ENCODE results near the gene CETN2.

CETN2 gene

GRCh38 chrX:152830312-152831305 is at the start of gene CETN2, which contains the start of gene NSDHL:
Gene CETN2 (minus strand): TSS chrX:152830757. CDS start chrX:152830710, 47 bp downstream.
Gene NSDHL (plus strand): TSS chrX:152831063. CDS start chrX:152846325, 15,262 bp downstream.
- Histone ChIP-seq H3K4me1 (ENCODE audit: control insufficient read depth, insufficient read depth, low read length) (no peaks in the 10 kb centered on the region), H3K27ac (ENCODE audit: low read depth, low read length) (peak within 1 kb of the TSS; percentile 51), H3K36me3 (ENCODE audit: control insufficient read depth, insufficient read depth, low read length) (no peaks in the 10 kb centered on the region), H3K9ac (ENCODE audit: low read length) (peak within 1 kb of the TSS; percentile 59), H3K4me3 (ENCODE audit: low read length) (peak within 1 kb of the TSS; percentile 65), H3K27me3 (ENCODE audit: control insufficient read depth, insufficient read depth, low read length) (no peaks in the 10 kb centered on the region)

GRCh38 chrX:152878976-152879755 is 48.6 kb upstream of the CETN2 start:
- no peak overlapping the region for H3K27ac ChIP-seq (ENCODE audit: low read depth, low read length)
- no peak overlapping the region for H3K9ac ChIP-seq (ENCODE audit: low read length)
- no peak overlapping the region for H3K4me3 ChIP-seq (ENCODE audit: low read length)
- no peaks in the 10 kb centered on the region for H3K27me3 ChIP-seq (ENCODE audit: control insufficient read depth, insufficient read depth, low read length)
- no peaks in the 10 kb centered on the region for H3K36me3 ChIP-seq (ENCODE audit: control insufficient read depth, insufficient read depth, low read length)
- H3K4me1 ChIP-seq (ENCODE audit: control insufficient read depth, insufficient read depth, low read length): no peaks in the 10 kb centered on the region

GRCh38 chrX:152876931-152877840 is 46.6 kb upstream of the CETN2 start:
- H3K36me3 ChIP-seq (ENCODE audit: control insufficient read depth, insufficient read depth, low read length): no peaks in the 10 kb centered on the region
- H3K27ac ChIP-seq (ENCODE audit: low read depth, low read length): no peak overlapping the region
- no peak overlapping the region for H3K4me3 ChIP-seq (ENCODE audit: low read length)
- H3K4me1 ChIP-seq (ENCODE audit: control insufficient read depth, insufficient read depth, low read length): no peaks in the 10 kb centered on the region
- no peak overlapping the region for H3K9ac ChIP-seq (ENCODE audit: low read length)
- H3K27me3 ChIP-seq (ENCODE audit: control insufficient read depth, insufficient read depth, low read length): no peaks in the 10 kb centered on the region

GRCh38 chrX:152873361-152873760 is 42.8 kb upstream of the CETN2 start:
- H3K4me1 ChIP-seq (ENCODE audit: control insufficient read depth, insufficient read depth, low read length): no peaks in the 10 kb centered on the region
- no peak overlapping the region for H3K9ac ChIP-seq (ENCODE audit: low read length)
- H3K27ac ChIP-seq (ENCODE audit: low read depth, low read length): no peak overlapping the region
- peaks cover 6% of the 10 kb centered on the region for H3K36me3 ChIP-seq (ENCODE audit: control insufficient read depth, insufficient read depth, low read length)
- H3K27me3 ChIP-seq (ENCODE audit: control insufficient read depth, insufficient read depth, low read length): no peaks in the 10 kb centered on the region
- H3K4me3 ChIP-seq (ENCODE audit: low read length): no peak overlapping the region

GRCh38 chrX:152872522-152872921 is 42.0 kb upstream of the CETN2 start:
- H3K4me1 ChIP-seq (ENCODE audit: control insufficient read depth, insufficient read depth, low read length): no peaks in the 10 kb centered on the region
- H3K9ac ChIP-seq (ENCODE audit: low read length): no peak overlapping the region
- peaks cover 6% of the 10 kb centered on the region for H3K36me3 ChIP-seq (ENCODE audit: control insufficient read depth, insufficient read depth, low read length)
- no peak overlapping the region for H3K27ac ChIP-seq (ENCODE audit: low read depth, low read length)
- peaks cover 2% of the 10 kb centered on the region for H3K27me3 ChIP-seq (ENCODE audit: control insufficient read depth, insufficient read depth, low read length)
- H3K4me3 ChIP-seq (ENCODE audit: low read length): no peak overlapping the region

- H3K27me3 ChIP-seq (ENCODE audit: control insufficient read depth, insufficient read depth, low read length): peaks cover 2% of the 10 kb centered on the region
- H3K9ac ChIP-seq (ENCODE audit: low read length): no peak overlapping the region
- H3K4me3 ChIP-seq (ENCODE audit: low read length): no peak overlapping the region
- H3K4me1 ChIP-seq (ENCODE audit: control insufficient read depth, insufficient read depth, low read length): no peaks in the 10 kb centered on the region
- H3K36me3 ChIP-seq (ENCODE audit: control insufficient read depth, insufficient read depth, low read length): peaks cover 6% of the 10 kb centered on the region
- no peak overlapping the region for H3K27ac ChIP-seq (ENCODE audit: low read depth, low read length)
Measured at GRCh38 chrX:152871260-152871659, 40.7 kb upstream of the CETN2 start.

GRCh38 chrX:152869972-152870371 is 39.4 kb upstream of the CETN2 start:
- H3K36me3 ChIP-seq (ENCODE audit: control insufficient read depth, insufficient read depth, low read length): peaks cover 6% of the 10 kb centered on the region
- no peaks in the 10 kb centered on the region for H3K4me1 ChIP-seq (ENCODE audit: control insufficient read depth, insufficient read depth, low read length)
- peaks cover 2% of the 10 kb centered on the region for H3K27me3 ChIP-seq (ENCODE audit: control insufficient read depth, insufficient read depth, low read length)
- no peak overlapping the region for H3K4me3 ChIP-seq (ENCODE audit: low read length)
- no peak overlapping the region for H3K27ac ChIP-seq (ENCODE audit: low read depth, low read length)
- no peak overlapping the region for H3K9ac ChIP-seq (ENCODE audit: low read length)

GRCh38 chrX:152866386-152866785 is 35.8 kb upstream of the CETN2 start:
- H3K27ac ChIP-seq (ENCODE audit: low read depth, low read length): no peak overlapping the region
- H3K36me3 ChIP-seq (ENCODE audit: control insufficient read depth, insufficient read depth, low read length): peaks cover 14% of the 10 kb centered on the region

GRCh38 chrX:152865232-152865920 is 34.8 kb upstream of the CETN2 start:
- H3K27me3 ChIP-seq (ENCODE audit: control insufficient read depth, insufficient read depth, low read length): peaks cover 2% of the 10 kb centered on the region
- no peak overlapping the region for H3K9ac ChIP-seq (ENCODE audit: low read length)
- peaks cover 14% of the 10 kb centered on the region for H3K36me3 ChIP-seq (ENCODE audit: control insufficient read depth, insufficient read depth, low read length)
- H3K27ac ChIP-seq (ENCODE audit: low read depth, low read length): no peak overlapping the region
- no peaks in the 10 kb centered on the region for H3K4me1 ChIP-seq (ENCODE audit: control insufficient read depth, insufficient read depth, low read length)
- no peak overlapping the region for H3K4me3 ChIP-seq (ENCODE audit: low read length)

More at GRCh38 chrX:152866386-152866785, 35.8 kb upstream of the CETN2 start:
- Histone ChIP-seq H3K27me3 (ENCODE audit: control insufficient read depth, insufficient read depth, low read length) (peaks cover 2% of the 10 kb centered on the region), H3K9ac (ENCODE audit: low read length) (no peak overlapping the region), H3K4me3 (ENCODE audit: low read length) (no peak overlapping the region), H3K4me1 (ENCODE audit: control insufficient read depth, insufficient read depth, low read length) (no peaks in the 10 kb centered on the region)

GRCh38 chrX:152861826-152862225 is 31.3 kb upstream of the CETN2 start:
- peaks cover 8% of the 10 kb centered on the region for H3K36me3 ChIP-seq (ENCODE audit: control insufficient read depth, insufficient read depth, low read length)

GRCh38 chrX:152861116-152861515 is 30.6 kb upstream of the CETN2 start:
- Histone ChIP-seq H3K27ac (ENCODE audit: low read depth, low read length) (no peak overlapping the region), H3K9ac (ENCODE audit: low read length) (no peak overlapping the region), H3K4me3 (ENCODE audit: low read length) (no peak overlapping the region), H3K36me3 (ENCODE audit: control insufficient read depth, insufficient read depth, low read length) (peaks cover 8% of the 10 kb centered on the region), H3K4me1 (ENCODE audit: control insufficient read depth, insufficient read depth, low read length) (no peaks in the 10 kb centered on the region), H3K27me3 (ENCODE audit: control insufficient read depth, insufficient read depth, low read length) (no peaks in the 10 kb centered on the region)

More at GRCh38 chrX:152861826-152862225, 31.3 kb upstream of the CETN2 start:
- Histone ChIP-seq H3K27me3 (ENCODE audit: control insufficient read depth, insufficient read depth, low read length) (no peaks in the 10 kb centered on the region), H3K27ac (ENCODE audit: low read depth, low read length) (no peak overlapping the region), H3K4me3 (ENCODE audit: low read length) (no peak overlapping the region), H3K9ac (ENCODE audit: low read length) (no peak overlapping the region), H3K4me1 (ENCODE audit: control insufficient read depth, insufficient read depth, low read length) (no peaks in the 10 kb centered on the region)
